ENCODE results near the gene OR4B1.

Gene OR4B1, protein sequence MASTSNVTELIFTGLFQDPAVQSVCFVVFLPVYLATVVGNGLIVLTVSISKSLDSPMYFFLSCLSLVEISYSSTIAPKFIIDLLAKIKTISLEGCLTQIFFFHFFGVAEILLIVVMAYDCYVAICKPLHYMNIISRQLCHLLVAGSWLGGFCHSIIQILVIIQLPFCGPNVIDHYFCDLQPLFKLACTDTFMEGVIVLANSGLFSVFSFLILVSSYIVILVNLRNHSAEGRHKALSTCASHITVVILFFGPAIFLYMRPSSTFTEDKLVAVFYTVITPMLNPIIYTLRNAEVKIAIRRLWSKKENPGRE

DNA sequence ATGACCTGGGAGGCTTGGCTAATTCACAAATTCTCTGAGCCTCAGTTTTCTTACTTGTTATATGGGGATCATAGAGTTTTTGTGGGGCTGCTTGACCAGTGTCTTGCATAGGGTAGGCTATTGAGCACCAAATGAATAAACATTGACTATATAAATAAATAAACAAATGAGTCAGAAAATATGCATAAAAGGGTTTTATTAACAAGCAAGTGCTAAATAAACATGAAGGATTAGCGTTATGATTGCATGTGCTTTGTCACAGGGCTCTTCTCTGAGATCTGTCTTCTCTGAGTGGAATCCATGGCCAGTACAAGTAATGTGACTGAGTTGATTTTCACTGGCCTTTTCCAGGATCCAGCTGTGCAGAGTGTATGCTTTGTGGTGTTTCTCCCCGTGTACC, at the start of gene OR4B1:
Gene OR4B1, plus strand, starts transcription at position 301 of the 400 bp plus-strand sequence. Its CDS starts 0 bp downstream, at position 301.
- no peak for DNase-seq (ENCODE audit: low spot score)
- TF ChIP-seq, protein P1, sequence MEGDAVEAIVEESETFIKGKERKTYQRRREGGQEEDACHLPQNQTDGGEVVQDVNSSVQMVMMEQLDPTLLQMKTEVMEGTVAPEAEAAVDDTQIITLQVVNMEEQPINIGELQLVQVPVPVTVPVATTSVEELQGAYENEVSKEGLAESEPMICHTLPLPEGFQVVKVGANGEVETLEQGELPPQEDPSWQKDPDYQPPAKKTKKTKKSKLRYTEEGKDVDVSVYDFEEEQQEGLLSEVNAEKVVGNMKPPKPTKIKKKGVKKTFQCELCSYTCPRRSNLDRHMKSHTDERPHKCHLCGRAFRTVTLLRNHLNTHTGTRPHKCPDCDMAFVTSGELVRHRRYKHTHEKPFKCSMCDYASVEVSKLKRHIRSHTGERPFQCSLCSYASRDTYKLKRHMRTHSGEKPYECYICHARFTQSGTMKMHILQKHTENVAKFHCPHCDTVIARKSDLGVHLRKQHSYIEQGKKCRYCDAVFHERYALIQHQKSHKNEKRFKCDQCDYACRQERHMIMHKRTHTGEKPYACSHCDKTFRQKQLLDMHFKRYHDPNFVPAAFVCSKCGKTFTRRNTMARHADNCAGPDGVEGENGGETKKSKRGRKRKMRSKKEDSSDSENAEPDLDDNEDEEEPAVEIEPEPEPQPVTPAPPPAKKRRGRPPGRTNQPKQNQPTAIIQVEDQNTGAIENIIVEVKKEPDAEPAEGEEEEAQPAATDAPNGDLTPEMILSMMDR (IDR thresholded peaks at IDR 0.05; ENCODE audit: extremely low read depth, missing control alignments) = no peak

DNA sequence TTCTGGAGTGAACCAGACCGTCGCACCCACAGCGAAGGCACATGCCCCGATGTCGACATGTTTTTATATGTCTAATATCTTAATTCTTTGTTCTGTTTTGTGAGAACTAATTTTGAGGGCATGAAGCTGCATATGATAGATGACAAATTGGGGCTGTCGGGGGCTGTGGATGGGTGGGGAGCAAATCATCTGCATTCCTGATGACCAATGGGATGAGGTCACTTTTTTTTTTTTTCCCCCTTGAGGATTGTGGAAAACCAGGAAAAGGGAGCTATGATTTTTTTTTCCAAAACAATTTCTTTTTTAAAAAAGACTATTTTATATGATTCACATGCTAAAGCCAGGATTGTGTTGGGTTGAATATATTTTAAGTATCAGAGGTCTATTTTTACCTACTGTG, 49.2 kb upstream of the OR4B1 start:
- no peak for DNase-seq (ENCODE audit: low spot score)
- TF ChIP-seq, protein P1 (IDR thresholded peaks at IDR 0.05; ENCODE audit: extremely low read depth, missing control alignments) = no peak

DNA sequence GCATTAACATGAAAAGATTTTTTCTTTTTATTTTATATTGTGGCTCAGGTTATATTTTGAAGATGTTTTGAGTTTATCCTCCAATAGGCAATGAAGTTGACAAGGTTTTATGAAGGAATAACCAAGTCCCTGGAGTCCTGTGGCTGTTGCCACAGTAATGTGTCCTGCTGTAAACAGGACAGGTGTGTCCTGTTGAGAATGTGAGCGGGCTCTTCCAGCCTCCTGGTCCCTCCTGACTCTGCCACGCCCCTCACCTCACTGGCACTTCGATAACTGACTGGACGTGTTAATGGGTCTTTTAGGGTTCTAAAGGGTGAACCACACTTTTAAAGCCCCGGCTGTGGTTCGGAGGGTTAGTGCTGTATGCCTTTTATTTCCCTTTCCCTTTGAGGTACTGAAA, 47.8 kb upstream of the OR4B1 start:
- DNase-seq (ENCODE audit: low spot score) = no peak
- TF ChIP-seq, protein P1 (IDR thresholded peaks at IDR 0.05; ENCODE audit: extremely low read depth, missing control alignments) = no peak

DNA sequence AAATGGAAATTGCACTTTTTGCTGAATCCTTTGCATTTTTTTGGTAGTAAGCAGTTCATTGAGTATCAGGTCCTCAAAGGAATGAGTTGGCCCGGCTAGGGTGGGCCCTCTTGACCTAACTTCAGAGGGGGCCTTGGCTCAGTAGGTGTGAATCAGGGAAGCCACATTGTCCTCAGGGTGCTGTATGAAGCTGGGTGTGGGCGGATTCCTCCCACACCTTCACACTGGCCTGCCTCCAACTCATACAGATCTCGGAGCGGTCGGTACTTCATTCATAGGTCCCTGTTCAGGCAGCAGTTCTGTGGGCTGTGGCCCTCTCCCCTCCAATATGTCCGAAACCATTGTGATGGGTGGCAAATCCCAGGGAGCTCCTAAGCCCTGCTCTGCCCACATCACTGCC, 47.4 kb upstream of the OR4B1 start:
- TF ChIP-seq, protein P1 (IDR thresholded peaks at IDR 0.05; ENCODE audit: extremely low read depth, missing control alignments) = no peak
- no peak for DNase-seq (ENCODE audit: low spot score)

DNA sequence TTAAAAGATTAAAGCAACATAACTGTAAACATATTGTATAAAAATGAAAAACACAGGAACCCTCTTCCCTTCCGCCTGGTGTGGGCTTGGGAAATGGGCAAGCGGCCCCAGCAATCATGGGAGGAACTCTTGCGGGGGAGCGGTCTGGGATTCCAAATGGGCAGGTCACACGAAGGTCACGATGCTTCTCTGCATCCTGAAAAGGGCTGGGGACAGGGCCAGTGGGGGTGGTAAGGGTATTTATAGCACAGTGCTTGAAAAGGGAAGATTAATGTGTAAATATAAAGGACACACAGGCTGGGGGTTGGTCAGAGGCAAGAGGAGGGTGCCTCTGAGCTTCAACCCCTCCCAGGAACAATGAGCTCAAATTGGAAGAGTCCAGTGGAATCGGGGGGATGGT, 46.9 kb upstream of the OR4B1 start:
- DNase-seq (ENCODE audit: low spot score) = no peak
- TF ChIP-seq, protein P1 (IDR thresholded peaks at IDR 0.05; ENCODE audit: extremely low read depth, missing control alignments) = no peak

DNA sequence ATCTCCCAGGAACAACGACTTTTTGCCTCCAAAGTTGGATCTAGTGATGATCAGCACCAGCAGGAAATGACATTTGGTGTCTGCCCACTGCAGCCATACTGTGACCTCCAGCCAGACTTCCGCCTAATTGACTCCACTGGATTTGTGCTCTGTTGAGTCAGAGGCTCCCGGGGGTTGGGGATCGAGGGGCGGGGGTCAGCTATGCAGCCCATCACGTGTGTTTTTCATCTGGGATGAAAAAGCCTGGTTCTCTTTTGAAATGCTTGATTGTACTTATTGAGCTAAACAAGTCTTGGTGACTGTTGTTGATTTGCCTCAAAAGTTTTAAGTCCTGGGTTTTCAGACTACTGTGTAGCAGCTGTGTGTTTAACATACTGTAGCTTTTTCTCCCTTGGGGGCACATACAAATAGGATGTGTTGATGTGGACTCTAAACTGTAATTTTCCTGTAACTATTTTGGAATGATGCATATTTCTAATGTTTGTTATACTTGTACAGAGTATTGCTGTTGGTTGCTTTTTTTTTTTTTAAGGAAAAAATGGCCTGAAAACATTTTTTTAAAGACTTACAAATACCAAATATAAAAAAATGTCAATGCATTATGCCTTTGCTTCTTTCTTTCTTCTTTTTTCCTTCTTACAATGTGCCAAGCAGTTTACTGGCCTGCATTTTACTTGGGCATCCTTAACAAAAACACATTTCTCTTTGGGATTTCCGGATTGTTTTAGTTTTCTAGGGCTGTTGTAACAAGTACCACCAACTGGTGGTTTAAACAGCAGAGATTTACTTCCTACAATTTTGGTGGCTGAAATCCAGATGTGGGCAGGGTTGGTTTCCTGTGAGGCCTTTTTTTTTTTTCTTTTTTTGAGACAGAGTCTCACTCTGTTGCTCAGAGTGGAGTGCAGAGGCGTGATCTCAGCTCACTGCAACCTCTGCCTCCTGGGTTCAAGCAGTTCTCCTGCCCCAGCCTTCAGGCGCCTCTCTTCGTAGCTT, 46.1 kb upstream of the OR4B1 start:
- DNase-seq (ENCODE audit: low spot score) = no peak
- TF ChIP-seq, protein P1 (IDR thresholded peaks at IDR 0.05; ENCODE audit: extremely low read depth, missing control alignments) = no peak
